K562 (cell line): ENCODE measurements around the gene MAD1L1. TPM values are rescaled to one million over a fixed set of nuclear protein-coding genes. Genes with fewer than 3 reads are reported as not detected.

Experiments
- ATAC-seq: fragments of 200-7000 bp; cut with Tn5 transposase; 3 replicates; pipeline ENCODE4 v1.9.1; 2020; ENCODE audit warnings: moderate library complexity
- BruUV-seq: library from RNA; stranded (reverse); fragments of 400-500 nt; replicated peaks from 2 replicates; lab custom pipeline; 2021; lab: Mats Ljungman, UMichigan
- CTCF ChIA-PET: fragments of 300-600 bp; formaldehyde crosslinking; extraction: SDS; loops from one replicate; lab custom pipeline; 2021; ENCODE audit warnings: low intra/inter-chr PET ratio; lab: Yijun Ruan, JAX
- POLR2A ChIA-PET: fragments of 300-600, 350-650 bp; sonication (Branson Sonifier 250); formaldehyde crosslinking; extraction: SDS; loops from one replicate; lab custom pipeline; 2021; ENCODE audit warnings: antibody characterized with exemption, inconsistent platforms; lab: Yijun Ruan, JAX
- DNase-seq, 4 experiments: peaks; one replicate each; pipeline versions ENCODE4 v3.0.0 to v3.0.0-alpha.2; 2011 to 2018; ENCODE audit warnings: low spot score in 3 of 4, mixed read lengths in 3 of 4; ENCODE audit errors: extremely low read depth in 1 of 4
- FAIRE-seq: peaks from 2 replicates; lab custom pipeline; 2011; peaks lifted over from hg19 to GRCh38; lab: Jason Lieb, UNC
- H2AFZ ChIP-seq: 2 replicates; pipeline ENCODE4 v1.6.0; 2011; ENCODE audit warnings: low read depth, low read length, control low read depth, inconsistent platforms
- H3K27ac ChIP-seq: fragments of 200-600 bp; 3 replicates; pipeline ENCODE4 v1.8.0; 2011; ENCODE audit warnings: low read depth, mild to moderate bottlenecking, control low read depth, inconsistent platforms, low read length, moderate library complexity, mixed read lengths; ENCODE audit errors: extremely low read depth
- H3K27me3 ChIP-seq, 2 experiments: fragments of 300-600 bp in 1 of 2; 2 replicates in 1 of 2; 3 replicates in 1 of 2; pipeline versions ENCODE4 v1.6.0 to v1.8.0; 2011; ENCODE audit warnings: inconsistent platforms in 2 of 2, low read length in 2 of 2, mild to moderate bottlenecking in 1 of 2, mixed read lengths in 1 of 2, moderate library complexity in 1 of 2; ENCODE audit not compliant: control insufficient read depth in 2 of 2, insufficient read depth in 2 of 2
- H3K36me3 ChIP-seq: fragments of 300-600 bp; 3 replicates; pipeline ENCODE4 v1.8.0; 2011; ENCODE audit warnings: mild to moderate bottlenecking, low read length, inconsistent platforms; ENCODE audit not compliant: control insufficient read depth, insufficient read depth
- H3K4me1 ChIP-seq, 2 experiments: fragments of 200-600 bp in 1 of 2; replicated peaks in 1 of 2; 2 replicates in 1 of 2; 3 replicates in 1 of 2; pipeline versions ENCODE4 v1.5.1 to v1.8.0; 2011; ENCODE audit warnings: inconsistent platforms in 2 of 2, low read length in 2 of 2, mild to moderate bottlenecking in 1 of 2, mixed read lengths in 1 of 2, moderate library complexity in 1 of 2; ENCODE audit not compliant: control insufficient read depth in 2 of 2, insufficient read depth in 2 of 2
- H3K4me2 ChIP-seq: 2 replicates; pipeline ENCODE4 v1.6.1; 2011; ENCODE audit warnings: low read length, control low read depth, inconsistent platforms, mixed read lengths; ENCODE audit not compliant: insufficient read depth
- H3K4me3 ChIP-seq: fragments of 200-600 bp; sonication (generic), shearing (Covaris generic); 2 replicates; pipeline ENCODE4 v1.5.1; 2016; ENCODE audit warnings: control low read depth, inconsistent platforms
- H3K79me2 ChIP-seq: fragments of 200-600 bp; 3 replicates; pipeline ENCODE4 v1.8.0; 2011; ENCODE audit warnings: low read length, inconsistent platforms; ENCODE audit not compliant: control insufficient read depth, insufficient read depth
- H3K9ac ChIP-seq, 2 experiments: 2 replicates each; pipeline versions ENCODE4 v1.6.0 to v1.6.1; 2011; ENCODE audit warnings: low read depth in 2 of 2, low read length in 2 of 2, control low read depth in 1 of 2, inconsistent platforms in 1 of 2, mild to moderate bottlenecking in 1 of 2, mixed read lengths in 1 of 2; ENCODE audit not compliant: insufficient read depth in 1 of 2
- H3K9me1 ChIP-seq: one replicate; pipeline ENCODE4 v1.6.0; 2011; ENCODE audit warnings: inconsistent platforms, mild to moderate bottlenecking, low read length, moderate library complexity; ENCODE audit not compliant: control insufficient read depth, insufficient read depth
- H3K9me3 ChIP-seq: replicated peaks from 2 replicates; pipeline ENCODE4 v1.5.1; 2011; ENCODE audit warnings: low read depth, low read length, inconsistent platforms; ENCODE audit not compliant: control insufficient read depth, insufficient read depth
- H4K20me1 ChIP-seq: replicated peaks from 2 replicates; pipeline ENCODE4 v1.6.1; 2011; ENCODE audit warnings: low read length, inconsistent platforms, mixed read lengths; ENCODE audit not compliant: control insufficient read depth, insufficient read depth
- DDX20 ChIP-seq: fragments of 450-650 bp; IDR thresholded peaks from 2 replicates; pipeline ENCODE4 v1.6.1; 2016; ENCODE audit warnings: missing genetic modification characterization, low read depth, mild to moderate bottlenecking, missing compliant biosample characterization, moderate library complexity
- MAFK ChIP-seq: IDR thresholded peaks from 2 replicates; pipeline ENCODE4 v1.6.1; 2011; ENCODE audit warnings: low read length, improper control_type of control experiment
- RBM17 ChIP-seq: fragments of 200-400 bp; formaldehyde crosslinking; IDR thresholded peaks from 2 replicates; pipeline ENCODE4 v1.6.1; 2017; ENCODE audit warnings: low read depth, mild to moderate bottlenecking, low read length, borderline replicate concordance
- TFAM ChIP-seq: fragments of 250-450 bp; sonication (Bioruptor Pico); conservative IDR thresholded peaks from 2 replicates; pipeline ENCODE4 v1.5.0; 2021; ENCODE audit warnings: mild to moderate bottlenecking, moderate library complexity
- ZBTB7A ChIP-seq: IDR thresholded peaks from 2 replicates; pipeline ENCODE4 v1.6.1; 2011; ENCODE audit warnings: low read depth, mild to moderate bottlenecking, low read length, moderate library complexity, borderline replicate concordance; ENCODE audit not compliant: control insufficient read depth
- ZFPM2 ChIP-seq: fragments of 250-450 bp; sonication (Bioruptor Pico); IDR thresholded peaks from 2 replicates; pipeline ENCODE4 v1.5.1; 2022; ENCODE audit warnings: mild to moderate bottlenecking
- ZKSCAN1 ChIP-seq: fragments of 150-350 bp; IDR thresholded peaks from 2 replicates; pipeline ENCODE4 v1.6.1; 2016; ENCODE audit warnings: low read depth, low read length
- WGBS: fragments of 100-300 bp; shearing (Covaris generic); methylation state at CpG from one replicate; pipeline ENCODE4 v1.1.6; 2016; ENCODE audit warnings: low coverage, mixed read lengths; ENCODE audit not compliant: insufficient coverage; ENCODE audit errors: missing lambda C conversion rate; 5-methylcytosine and 5-hydroxymethylcytosine counted together
- in situ Hi-C: fragments of 300-500 bp; cut with MboI; formaldehyde crosslinking; loops from 4 replicates; pipeline ENCODE4 v1.15.0; 2018; ENCODE audit warnings: inconsistent platforms, mixed read lengths
- intact Hi-C: fragments of 100-400 bp; cut with micrococcal nuclease; formaldehyde crosslinking; loops from 2 replicates; pipeline ENCODE4 v1.14.2; 2022
- polyA plus RNA-seq, 8 experiments: library from polyadenylated mRNA; depleted of rRNA in 4 of 8; stranded (reverse) in 5 of 8; unstranded in 3 of 8; fragments of >200 nt; fragmentation: Nextera tagmentation in 2 of 8; fragmentation: Illumina TruSeq in 1 of 8; extraction: Ambion mirVana in 2 of 8; extraction: Trizol in 1 of 8; gene quantifications; 2 replicates each; pipeline versions ENCODE4 v1.2.1 to v1.2.3, GENCODE V29; 2011 to 2014; ENCODE audit warnings: inconsistent platforms in 1 of 8, missing spikeins in 1 of 8
- total RNA-seq, 7 experiments: library from RNA; depleted of rRNA in 6 of 7; stranded (reverse); fragments of >200 nt in 6 of 7; fragmentation: Illumina TruSeq in 2 of 7; extraction: Trizol in 2 of 7; gene quantifications; 2 replicates each; pipeline versions ENCODE4 v1.2.1 to v1.2.3, GENCODE V29; 2011 to 2021; ENCODE audit warnings: low replicate concordance in 1 of 7

MAD1L1 gene
- total and polyA plus RNA-seq, 9 of the 15 experiments (the other 6 are each of a cell fraction or from before 2014, with no cell fraction given), result 1.7 to 89.7 (median 18.0) TPM

- Histone ChIP-seq H3K27ac (no peak overlapping the region), H3K4me3 (no peak overlapping the region), H3K9ac (no peak overlapping the region), H3K9me1 (peaks cover 4% of the 10 kb centered on the region), H3K4me1 (peaks cover 7 to 37% of the 10 kb centered on the region in 2 experiments; a peak in 4 of 5 replicates), H3K9me3 (no peaks in the 10 kb centered on the region), H2AFZ (no peak overlapping the region), H3K27me3 (no peaks in the 10 kb centered on the region), H4K20me1 (peaks cover 23% of the 10 kb centered on the region), H3K36me3 (peaks cover 12% of the 10 kb centered on the region; the same call in 1 of the 3 replicates), H3K4me2 (no peak overlapping the region), H3K79me2 (no peaks in the 10 kb centered on the region)
- TF ChIP-seq MAFK (no peak), ZBTB7A (0 out of 2 replicates have a peak, but pooled peaks have one; percentile 5), ZKSCAN1 (peak; percentile 65; the same call in 1 of the 2 replicates)
- FAIRE-seq (no peak), ATAC-seq (no peak), DNase-seq (no peak)
- intact Hi-C loops, result no loop called here
- CTCF ChIA-PET, result no interaction called here
- 85% methylated on average over 5 of the region's 5 CpGs for WGBS
- in situ Hi-C loops, result no loop called here
- POLR2A ChIA-PET, result no interaction called here
- BruUV-seq, result no TSS peak
These were observed 68.1 kb downstream of the MAD1L1 start for GRCh38 chr7:2164646-2165045.

GRCh38 chr7:2163600-2164555, 68.9 kb downstream of the MAD1L1 start:
- Histone ChIP-seq H3K27me3 (no peaks in the 10 kb centered on the region), H3K27ac (no peak overlapping the region), H3K79me2 (no peaks in the 10 kb centered on the region), H3K4me1 (peaks cover 7 to 37% of the 10 kb centered on the region in 2 experiments; a peak in 4 of 5 replicates), H3K9me1 (peaks cover 4% of the 10 kb centered on the region), H4K20me1 (peaks cover 25% of the 10 kb centered on the region), H3K9me3 (no peaks in the 10 kb centered on the region), H3K9ac (peak overlapping the region in 1 of 2 experiments; percentile 35; a peak in 1 of 4 replicates), H3K4me3 (no peak overlapping the region), H3K4me2 (no peak overlapping the region), H2AFZ (no peak overlapping the region), H3K36me3 (peaks cover 12% of the 10 kb centered on the region; the same call in 1 of the 3 replicates)
- CTCF ChIA-PET, result no interaction called here
- DNase-seq, result no peak
- POLR2A ChIA-PET, result interaction anchor here (0.5 to 0.8 kb wide), 2 partner anchors 11 to 311 kb away, joined by 3 read pairs; no protein-coding TSS in a partner anchor
- in situ Hi-C loops, result no loop called here
- ATAC-seq, result no peak
- intact Hi-C loops, result no loop called here
- no TSS peak for BruUV-seq
- 88% methylated on average over 22 of the region's 22 CpGs for WGBS
- TF ChIP-seq TFAM (CRISPR knock-in tag), result no peak
- no peak for TF ChIP-seq RBM17
- TF ChIP-seq DDX20, result no peak
- TF ChIP-seq ZFPM2 (CRISPR knock-in tag), result no peak
- no peak for FAIRE-seq
